ENCODE data around the gene PRMT5. TPM values are rescaled to one million over a fixed set of nuclear protein-coding genes. Genes with fewer than 3 reads are reported as not detected.

Gene PRMT5
- total RNA-seq (10 to 100 TPM; 37.6 to 92.3 (median 65.4) TPM), polyA plus RNA-seq (100 to 1,000 TPM in 1 of 2 donors, 10 to 100 TPM in 1; 40.2 to 109 TPM)
- long read RNA-seq, donor 1, transcript PRMT5-202 (17 exons, 2,531 nt) = major isoform, 194 of 295 reads
- long read RNA-seq, donor 1, transcript PRMT5-204 (17 exons, 2,418 nt) = minor isoform, 21 of 295 reads
- long read RNA-seq, donor 1, partial matches to known transcripts = 23 of 295 reads
- long read RNA-seq, donor 1, other reads (novel, unspliced or antisense) = 53 of 295 reads
- long read RNA-seq, donor 2, transcript PRMT5-202 (17 exons, 2,531 nt) = major isoform, 23 of 53 reads
- long read RNA-seq, donor 2, partial matches to known transcripts = 30 of 53 reads
- long read RNA-seq, donor 2, other reads (novel, unspliced or antisense) = 0 of 53 reads
- long read RNA-seq, donor 3, transcript PRMT5-204 (17 exons, 2,418 nt) = minor isoform, 11 of 149 reads
- long read RNA-seq, donor 3, transcript PRMT5-202 (17 exons, 2,531 nt) = major isoform, 98 of 149 reads
- long read RNA-seq, donor 3, partial matches to known transcripts = 14 of 149 reads
- long read RNA-seq, donor 3, other reads (novel, unspliced or antisense) = 24 of 149 reads

- 0% methylated on average over 51 of the region's 51 CpGs for WGBS, 3 donors
- no peaks in the 10 kb centered on the region for H3K9me3 ChIP-seq
- TF ChIP-seq, protein P1, sequence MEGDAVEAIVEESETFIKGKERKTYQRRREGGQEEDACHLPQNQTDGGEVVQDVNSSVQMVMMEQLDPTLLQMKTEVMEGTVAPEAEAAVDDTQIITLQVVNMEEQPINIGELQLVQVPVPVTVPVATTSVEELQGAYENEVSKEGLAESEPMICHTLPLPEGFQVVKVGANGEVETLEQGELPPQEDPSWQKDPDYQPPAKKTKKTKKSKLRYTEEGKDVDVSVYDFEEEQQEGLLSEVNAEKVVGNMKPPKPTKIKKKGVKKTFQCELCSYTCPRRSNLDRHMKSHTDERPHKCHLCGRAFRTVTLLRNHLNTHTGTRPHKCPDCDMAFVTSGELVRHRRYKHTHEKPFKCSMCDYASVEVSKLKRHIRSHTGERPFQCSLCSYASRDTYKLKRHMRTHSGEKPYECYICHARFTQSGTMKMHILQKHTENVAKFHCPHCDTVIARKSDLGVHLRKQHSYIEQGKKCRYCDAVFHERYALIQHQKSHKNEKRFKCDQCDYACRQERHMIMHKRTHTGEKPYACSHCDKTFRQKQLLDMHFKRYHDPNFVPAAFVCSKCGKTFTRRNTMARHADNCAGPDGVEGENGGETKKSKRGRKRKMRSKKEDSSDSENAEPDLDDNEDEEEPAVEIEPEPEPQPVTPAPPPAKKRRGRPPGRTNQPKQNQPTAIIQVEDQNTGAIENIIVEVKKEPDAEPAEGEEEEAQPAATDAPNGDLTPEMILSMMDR (IDR thresholded peaks at IDR 0.05) = no peak
- TF ChIP-seq POLR2A (IDR thresholded peaks at IDR 0.05) (peak; percentile 93), EP300 (IDR thresholded peaks at IDR 0.05) (no peak)
- H3K27me3 ChIP-seq = no peaks in the 10 kb centered on the region
- peaks cover 3% of the 10 kb centered on the region for H3K4me1 ChIP-seq (ENCODE audit: insufficient read depth)
- H3K27ac ChIP-seq = peak within 1 kb of the TSS; percentile 77 to 92
- intact Hi-C loops (cut with DNase I) = loop anchor here in 1 of 4 donors (2.0 kb wide), 1 partner anchor 57 kb away; no protein-coding TSS in a partner anchor
- DNase-seq = peak; percentile 98 to 100 (median 99)
- no peaks in the 10 kb centered on the region for H3K36me3 ChIP-seq
- peak within 1 kb of the TSS; percentile 73 for H3K4me3 ChIP-seq
Observed at GRCh38 chr14:22929104-22929960, at the start of gene PRMT5. PRMT5 (minus strand) TSS chr14:22929376; CDS start chr14:22929361, 15 bp downstream.

DNA sequence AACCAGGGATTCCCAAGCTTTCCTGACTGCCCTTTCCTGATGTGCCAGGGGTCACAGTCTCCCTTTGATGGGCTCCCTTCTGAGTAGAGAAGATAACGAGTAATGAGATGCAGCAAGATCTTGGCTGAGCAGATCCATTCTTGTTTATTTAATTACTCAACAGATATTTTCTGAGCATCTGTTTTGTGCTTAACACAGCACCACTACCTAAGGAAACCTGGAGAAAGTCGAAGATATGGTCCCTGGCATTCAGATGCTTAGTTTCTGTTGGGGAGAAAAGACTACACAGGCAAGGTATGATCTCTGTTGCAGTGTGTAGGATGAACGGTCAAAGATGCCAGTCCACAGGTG is 49.3 kb upstream of the PRMT5 start:
- peak overlapping the region in 1 of 2 donors; percentile 34 for H3K27ac ChIP-seq
- no peak for DNase-seq
- no peaks in the 10 kb centered on the region for H3K27me3 ChIP-seq
- no peak overlapping the region for H3K4me3 ChIP-seq
- TF ChIP-seq, protein P1 (IDR thresholded peaks at IDR 0.05) = no peak
- TF ChIP-seq EP300 (IDR thresholded peaks at IDR 0.05) = no peak
- TF ChIP-seq POLR2A (IDR thresholded peaks at IDR 0.05) = no peak
- H3K36me3 ChIP-seq = no peaks in the 10 kb centered on the region
- intact Hi-C loops (cut with DNase I) = no loop called here
- WGBS, 3 donors = 50 to 69% (median 59%) methylated on average over 3 of the region's 3 CpGs
- H3K4me1 ChIP-seq (ENCODE audit: insufficient read depth) = peaks cover 12% of the 10 kb centered on the region
- no peaks in the 10 kb centered on the region for H3K9me3 ChIP-seq

GRCh38 chr14:22977684-22978486 is 48.7 kb upstream of the PRMT5 start:
- peaks cover 12% of the 10 kb centered on the region for H3K4me1 ChIP-seq (ENCODE audit: insufficient read depth)
- peak overlapping the region; percentile 28 for H3K27ac ChIP-seq
- TF ChIP-seq EP300 (IDR thresholded peaks at IDR 0.05) (no peak), POLR2A (IDR thresholded peaks at IDR 0.05) (no peak)
- TF ChIP-seq, protein P1 (IDR thresholded peaks at IDR 0.05) = no peak
- no peaks in the 10 kb centered on the region for H3K36me3 ChIP-seq
- WGBS, 3 donors = 14 to 22% (median 19%) methylated on average over 8 of the region's 8 CpGs
- peak; percentile 51 to 76 (median 58) for DNase-seq
- H3K9me3 ChIP-seq = no peaks in the 10 kb centered on the region
- intact Hi-C loops (cut with DNase I) = no loop called here
- no peak overlapping the region for H3K4me3 ChIP-seq
- no peaks in the 10 kb centered on the region for H3K27me3 ChIP-seq

GRCh38 chr14:22977434-22977683 is 48.2 kb upstream of the PRMT5 start:
- DNase-seq = no peak
- intact Hi-C loops (cut with DNase I) = no loop called here
- Histone ChIP-seq H3K4me3 (no peak overlapping the region), H3K27me3 (no peaks in the 10 kb centered on the region), H3K9me3 (no peaks in the 10 kb centered on the region), H3K4me1 (ENCODE audit: insufficient read depth) (peaks cover 12% of the 10 kb centered on the region), H3K27ac (peak overlapping the region in 1 of 2 donors; percentile 28), H3K36me3 (no peaks in the 10 kb centered on the region)
- TF ChIP-seq, protein P1 (IDR thresholded peaks at IDR 0.05) = no peak
- no peak for TF ChIP-seq EP300 (IDR thresholded peaks at IDR 0.05)
- no peak for TF ChIP-seq POLR2A (IDR thresholded peaks at IDR 0.05)

Data from ovary (tissue), 10 donors.